K562 (cell line): ENCODE data around the gene PRRT1. TPM values are rescaled to one million over a fixed set of nuclear protein-coding genes. Genes with fewer than 3 reads are reported as not detected.
A peak's percentile ranks its signal among the peaks of the same experiment; 100 is the strongest.

Experiments used
- BRD4 ChIP-seq: fragments of 200-600 bp; sonication (generic); IDR thresholded peaks from 2 replicates; pipeline ENCODE4 v1.6.1; 2017; ENCODE audit warnings: inconsistent platforms
- EGR1 ChIP-seq: fragments of 450-650 bp; conservative IDR thresholded peaks from 2 replicates; pipeline ENCODE4 v1.6.1; 2017; ENCODE audit warnings: mild to moderate bottlenecking
- HDAC2 ChIP-seq: fragments of 450-650 bp; IDR thresholded peaks from 2 replicates; pipeline ENCODE4 v1.6.1; 2016; ENCODE audit warnings: mild to moderate bottlenecking
- HDAC3 ChIP-seq: fragments of 450-650 bp; IDR thresholded peaks from 2 replicates; pipeline ENCODE4 v1.6.1; 2018; ENCODE audit warnings: borderline replicate concordance, mild to moderate bottlenecking, moderate library complexity; ENCODE audit not compliant: partially characterized antibody
- MTA3 ChIP-seq: fragments of 450-650 bp; formaldehyde crosslinking; IDR thresholded peaks from 2 replicates; pipeline ENCODE4 v1.6.1; 2017; ENCODE audit warnings: mild to moderate bottlenecking, borderline replicate concordance
- ZNF324 ChIP-seq: fragments of 250-450 bp; sonication (Bioruptor Pico); IDR thresholded peaks from 2 replicates; pipeline ENCODE4 v1.4.0; 2020; ENCODE audit warnings: mild to moderate bottlenecking
- polyA plus RNA-seq, 8 experiments: library from polyadenylated mRNA; depleted of rRNA in 4 of 8; stranded (reverse) in 5 of 8; unstranded in 3 of 8; fragments of >200 nt; fragmentation: Nextera tagmentation in 2 of 8; fragmentation: Illumina TruSeq in 1 of 8; extraction: Ambion mirVana in 2 of 8; extraction: Trizol in 1 of 8; gene quantifications; 2 replicates each; pipeline versions ENCODE4 v1.2.1 to v1.2.3, GENCODE V29; 2011 to 2014; ENCODE audit warnings: inconsistent platforms in 1 of 8, missing spikeins in 1 of 8
- total RNA-seq, 7 experiments: library from RNA; depleted of rRNA in 6 of 7; stranded (reverse); fragments of >200 nt in 6 of 7; fragmentation: Illumina TruSeq in 2 of 7; extraction: Trizol in 2 of 7; gene quantifications; 2 replicates each; pipeline versions ENCODE4 v1.2.1 to v1.2.3, GENCODE V29; 2011 to 2021; ENCODE audit warnings: low replicate concordance in 1 of 7
- TF ChIP-seq, protein P1 (sequence below), 2 experiments: fragments of 450-650 bp; IDR thresholded peaks; 2 replicates each; pipeline ENCODE4 v1.6.1; 2016; ENCODE audit warnings: mild to moderate bottlenecking in 2 of 2, borderline replicate concordance in 1 of 2, low read depth in 1 of 2, moderate library complexity in 1 of 2
- TF ChIP-seq, protein P2 (sequence below): fragments of 450-650 bp; IDR thresholded peaks from 2 replicates; pipeline ENCODE4 v1.7.1; 2018; ENCODE audit warnings: mild to moderate bottlenecking, low read depth; ENCODE audit not compliant: partially characterized antibody
- TF ChIP-seq, protein P3 (sequence below), 2 experiments: fragments of 200-800 bp in 1 of 2; sonication (Bioruptor generic) in 1 of 2; sonication (generic) in 1 of 2; formaldehyde crosslinking in 1 of 2; IDR thresholded peaks in 1 of 2; conservative IDR thresholded peaks in 1 of 2; 2 replicates each; pipeline versions ENCODE4 v1.5.0 to v1.6.1; 2016 to 2020; ENCODE audit warnings: missing compliant biosample characterization in 1 of 2, missing genetic modification characterization in 1 of 2, missing genetic modification reagents in 1 of 2

The PRRT1 gene
- total and polyA plus RNA-seq, 9 of the 15 experiments (the other 6 are each of a cell fraction or from before 2014, with no cell fraction given), result 0.14 to 3.5 (median 0.41) TPM

DNA sequence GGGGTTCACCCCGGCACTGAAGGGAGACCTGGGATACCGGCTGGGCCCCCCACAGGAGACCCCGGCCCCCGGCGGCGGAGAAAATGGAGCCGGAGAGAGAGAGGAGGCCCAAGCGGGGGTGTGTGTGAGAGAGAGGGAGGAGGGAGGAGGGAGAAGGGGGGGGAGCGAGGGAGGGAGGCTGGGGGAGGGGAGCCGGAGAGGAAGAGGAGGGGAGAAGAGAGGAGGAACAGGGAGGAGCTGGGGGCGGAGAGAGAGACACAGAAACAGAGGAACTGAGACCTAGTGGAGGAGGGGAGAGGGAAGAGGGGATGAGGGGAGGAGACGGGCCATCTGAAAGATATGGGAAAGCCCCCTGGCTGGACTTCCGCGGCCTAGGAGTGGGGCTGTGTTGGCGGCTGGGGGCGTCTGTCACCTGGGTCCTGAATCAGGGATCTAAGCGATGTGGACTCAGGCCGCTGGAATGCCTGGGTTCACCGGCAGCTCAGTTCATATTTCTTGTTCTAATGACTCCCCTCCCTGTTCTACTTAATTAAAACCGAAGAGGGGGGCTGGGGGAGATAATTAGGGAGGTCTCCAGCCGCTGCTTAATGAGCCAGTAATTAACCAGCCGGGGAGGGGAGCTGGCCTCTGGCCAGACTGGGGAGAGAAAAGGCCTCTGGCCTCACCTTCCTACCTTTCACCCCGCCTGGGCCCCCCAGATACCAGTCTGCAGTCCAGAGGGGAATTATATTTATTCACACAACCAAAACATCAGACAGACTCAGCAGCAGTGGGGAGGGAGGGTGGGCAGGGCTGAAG is 38.5 kb upstream of the PRRT1 start, which contains the start of gene PBX2 (continued):
- TF ChIP-seq, protein P1, sequence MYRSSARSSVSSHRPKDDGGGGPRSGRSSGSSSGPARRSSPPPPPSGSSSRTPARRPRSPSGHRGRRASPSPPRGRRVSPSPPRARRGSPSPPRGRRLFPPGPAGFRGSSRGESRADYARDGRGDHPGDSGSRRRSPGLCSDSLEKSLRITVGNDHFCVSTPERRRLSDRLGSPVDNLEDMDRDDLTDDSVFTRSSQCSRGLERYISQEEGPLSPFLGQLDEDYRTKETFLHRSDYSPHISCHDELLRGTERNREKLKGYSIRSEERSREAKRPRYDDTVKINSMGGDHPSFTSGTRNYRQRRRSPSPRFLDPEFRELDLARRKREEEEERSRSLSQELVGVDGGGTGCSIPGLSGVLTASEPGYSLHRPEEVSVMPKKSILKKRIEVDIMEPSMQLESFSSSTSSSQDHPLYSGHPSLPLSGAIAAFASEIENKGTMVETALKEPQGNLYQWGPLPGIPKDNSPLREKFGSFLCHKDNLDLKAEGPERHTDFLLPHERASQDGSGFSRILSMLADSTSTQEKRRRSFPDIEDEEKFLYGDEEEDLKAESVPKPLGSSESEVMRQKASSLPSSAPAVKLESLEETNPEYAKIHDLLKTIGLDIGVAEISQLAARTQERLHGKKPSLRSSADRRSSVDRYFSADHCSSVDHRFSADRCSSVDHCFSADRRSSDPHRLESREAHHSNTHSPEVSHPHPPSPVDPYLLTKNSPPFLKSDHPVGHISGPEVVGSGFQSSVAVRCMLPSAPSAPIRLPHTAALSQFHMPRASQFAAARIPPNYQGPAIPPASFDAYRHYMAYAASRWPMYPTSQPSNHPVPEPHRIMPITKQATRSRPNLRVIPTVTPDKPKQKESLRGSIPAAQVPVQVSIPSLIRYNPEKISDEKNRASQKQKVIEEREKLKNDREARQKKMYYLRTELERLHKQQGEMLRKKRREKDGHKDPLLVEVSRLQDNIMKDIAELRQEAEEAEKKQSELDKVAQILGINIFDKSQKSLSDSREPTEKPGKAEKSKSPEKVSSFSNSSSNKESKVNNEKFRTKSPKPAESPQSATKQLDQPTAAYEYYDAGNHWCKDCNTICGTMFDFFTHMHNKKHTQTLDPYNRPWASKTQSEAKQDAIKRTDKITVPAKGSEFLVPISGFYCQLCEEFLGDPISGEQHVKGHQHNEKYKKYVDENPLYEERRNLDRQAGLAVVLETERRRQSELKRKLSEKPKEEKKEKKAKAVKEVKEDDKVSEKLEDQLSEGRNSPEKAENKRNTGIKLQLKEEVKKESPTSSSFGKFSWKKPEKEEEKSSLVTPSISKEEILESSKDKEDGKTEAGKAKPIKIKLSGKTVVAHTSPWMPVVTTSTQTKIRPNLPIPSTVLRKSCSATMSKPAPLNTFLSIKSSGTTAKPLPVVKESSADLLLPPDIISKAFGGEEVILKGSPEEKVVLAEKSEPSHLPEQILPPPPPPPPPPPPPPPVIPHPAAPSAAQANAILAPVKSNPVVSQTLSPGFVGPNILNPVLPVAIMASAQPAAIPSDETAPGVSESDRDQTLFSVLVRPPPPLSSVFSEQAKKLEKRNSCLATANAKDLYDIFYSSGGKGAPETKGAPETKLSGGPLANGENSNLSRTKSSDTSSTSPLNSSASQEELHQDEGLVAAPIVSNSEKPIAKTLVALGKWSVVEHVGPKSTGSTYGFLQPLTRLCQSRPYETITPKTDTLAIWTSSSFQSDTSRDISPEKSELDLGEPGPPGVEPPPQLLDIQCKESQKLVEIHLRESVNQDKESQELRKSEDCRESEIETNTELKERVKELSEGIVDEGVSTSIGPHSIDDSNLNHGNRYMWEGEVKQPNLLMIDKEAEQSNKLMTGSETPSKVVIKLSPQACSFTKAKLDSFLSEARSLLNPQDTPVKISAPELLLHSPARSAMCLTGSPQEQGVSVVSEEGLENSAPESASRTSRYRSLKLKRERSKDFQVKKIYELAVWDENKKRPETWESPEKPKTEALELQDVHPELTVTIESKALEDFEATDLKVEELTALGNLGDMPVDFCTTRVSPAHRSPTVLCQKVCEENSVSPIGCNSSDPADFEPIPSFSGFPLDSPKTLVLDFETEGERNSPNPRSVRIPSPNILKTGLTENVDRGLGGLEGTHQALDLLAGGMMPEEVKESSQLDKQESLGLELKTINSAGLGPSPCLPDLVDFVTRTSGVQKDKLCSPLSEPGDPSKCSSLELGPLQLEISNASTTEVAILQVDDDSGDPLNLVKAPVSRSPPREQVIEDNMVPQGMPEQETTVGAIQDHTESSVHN (IDR thresholded peaks at IDR 0.05; ENCODE audit: borderline replicate concordance in 1 of 2, low read depth in 1 of 2), result 0 out of 4 replicates have a peak, but pooled peaks of 1 of the 2 experiments have one; percentile 32
- TF ChIP-seq, protein P2, sequence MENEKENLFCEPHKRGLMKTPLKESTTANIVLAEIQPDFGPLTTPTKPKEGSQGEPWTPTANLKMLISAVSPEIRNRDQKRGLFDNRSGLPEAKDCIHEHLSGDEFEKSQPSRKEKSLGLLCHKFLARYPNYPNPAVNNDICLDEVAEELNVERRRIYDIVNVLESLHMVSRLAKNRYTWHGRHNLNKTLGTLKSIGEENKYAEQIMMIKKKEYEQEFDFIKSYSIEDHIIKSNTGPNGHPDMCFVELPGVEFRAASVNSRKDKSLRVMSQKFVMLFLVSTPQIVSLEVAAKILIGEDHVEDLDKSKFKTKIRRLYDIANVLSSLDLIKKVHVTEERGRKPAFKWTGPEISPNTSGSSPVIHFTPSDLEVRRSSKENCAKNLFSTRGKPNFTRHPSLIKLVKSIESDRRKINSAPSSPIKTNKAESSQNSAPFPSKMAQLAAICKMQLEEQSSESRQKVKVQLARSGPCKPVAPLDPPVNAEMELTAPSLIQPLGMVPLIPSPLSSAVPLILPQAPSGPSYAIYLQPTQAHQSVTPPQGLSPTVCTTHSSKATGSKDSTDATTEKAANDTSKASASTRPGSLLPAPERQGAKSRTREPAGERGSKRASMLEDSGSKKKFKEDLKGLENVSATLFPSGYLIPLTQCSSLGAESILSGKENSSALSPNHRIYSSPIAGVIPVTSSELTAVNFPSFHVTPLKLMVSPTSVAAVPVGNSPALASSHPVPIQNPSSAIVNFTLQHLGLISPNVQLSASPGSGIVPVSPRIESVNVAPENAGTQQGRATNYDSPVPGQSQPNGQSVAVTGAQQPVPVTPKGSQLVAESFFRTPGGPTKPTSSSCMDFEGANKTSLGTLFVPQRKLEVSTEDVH, result peak; percentile 69
- TF ChIP-seq, protein P3, sequence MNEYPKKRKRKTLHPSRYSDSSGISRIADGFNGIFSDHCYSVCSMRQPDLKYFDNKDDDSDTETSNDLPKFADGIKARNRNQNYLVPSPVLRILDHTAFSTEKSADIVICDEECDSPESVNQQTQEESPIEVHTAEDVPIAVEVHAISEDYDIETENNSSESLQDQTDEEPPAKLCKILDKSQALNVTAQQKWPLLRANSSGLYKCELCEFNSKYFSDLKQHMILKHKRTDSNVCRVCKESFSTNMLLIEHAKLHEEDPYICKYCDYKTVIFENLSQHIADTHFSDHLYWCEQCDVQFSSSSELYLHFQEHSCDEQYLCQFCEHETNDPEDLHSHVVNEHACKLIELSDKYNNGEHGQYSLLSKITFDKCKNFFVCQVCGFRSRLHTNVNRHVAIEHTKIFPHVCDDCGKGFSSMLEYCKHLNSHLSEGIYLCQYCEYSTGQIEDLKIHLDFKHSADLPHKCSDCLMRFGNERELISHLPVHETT (CRISPR knock-in tag; conservative IDR thresholded peaks at IDR 0.05 in 1 of 2, IDR thresholded peaks at IDR 0.05 in 1 of 2), result peak in 1 of 2 experiments; percentile 45; a peak in 1 of 4 replicates
- TF ChIP-seq ZNF324 (no peak), BRD4 (peak; percentile 90; the same call in 1 of the 2 replicates), EGR1 (peak; percentile 94), HDAC3 (peak; percentile 18), HDAC2 (peak; percentile 89), MTA3 (peak; percentile 58; the same call in 1 of the 2 replicates)
